NCI-H1105 (cell line): ENCODE results near the gene UBE2B.
"Not testable (repeated sequence)": the region's sequence is repeated elsewhere in the genome, so short reads cannot be mapped to it uniquely, and the experiment has no call there.

Source experiments
- DNase-seq: peaks from one replicate; lab custom pipeline; 2025; lab: John Stamatoyannopoulos, UW

The UBE2B gene

DNA sequence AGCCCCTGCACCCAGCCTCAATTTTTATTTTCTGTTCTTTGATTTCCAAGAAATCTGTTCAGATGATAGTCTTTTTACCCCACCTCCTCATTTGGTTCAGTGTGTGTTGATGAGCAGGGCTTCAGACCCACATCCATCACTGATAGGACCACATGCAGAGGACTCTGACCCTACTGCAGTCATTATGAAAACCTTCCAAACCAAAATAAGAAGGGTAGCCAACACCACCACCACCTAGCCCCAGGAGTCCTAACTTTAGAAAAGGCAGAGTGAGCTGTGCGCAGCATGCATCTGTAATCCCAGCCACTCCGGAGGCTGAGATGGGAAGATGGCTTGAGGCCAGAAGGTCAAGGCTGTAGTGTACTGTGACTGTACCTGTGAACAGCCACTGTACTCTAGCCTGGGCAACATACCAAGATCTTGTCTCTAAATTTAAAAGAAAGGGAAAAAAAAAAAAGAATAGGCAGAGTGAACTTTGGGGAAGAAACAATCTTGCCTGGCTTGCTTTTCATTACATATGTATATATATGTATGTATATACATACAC, 27.3 kb downstream of the UBE2B start:
- DNase-seq, result no peak

DNA sequence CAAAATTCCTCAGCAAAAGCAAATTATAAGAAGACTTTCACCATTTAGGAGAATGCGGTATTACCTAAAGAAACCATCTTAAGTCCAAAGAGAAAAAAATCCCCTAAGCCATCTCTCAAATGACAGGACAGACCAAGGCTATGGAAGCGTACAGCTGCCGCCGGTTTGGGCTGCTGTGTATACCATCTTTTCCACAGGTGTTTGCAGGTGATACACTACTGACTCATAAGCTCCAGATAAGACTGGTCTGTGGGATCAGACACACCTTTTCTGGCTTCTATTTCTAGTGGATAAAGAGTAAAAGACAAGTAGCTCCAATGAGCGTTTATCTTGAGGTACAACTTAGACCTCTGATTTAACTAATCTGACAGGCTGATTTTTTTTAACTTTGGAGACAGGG, 32.6 kb downstream of the UBE2B start:
- DNase-seq, result no peak

DNA sequence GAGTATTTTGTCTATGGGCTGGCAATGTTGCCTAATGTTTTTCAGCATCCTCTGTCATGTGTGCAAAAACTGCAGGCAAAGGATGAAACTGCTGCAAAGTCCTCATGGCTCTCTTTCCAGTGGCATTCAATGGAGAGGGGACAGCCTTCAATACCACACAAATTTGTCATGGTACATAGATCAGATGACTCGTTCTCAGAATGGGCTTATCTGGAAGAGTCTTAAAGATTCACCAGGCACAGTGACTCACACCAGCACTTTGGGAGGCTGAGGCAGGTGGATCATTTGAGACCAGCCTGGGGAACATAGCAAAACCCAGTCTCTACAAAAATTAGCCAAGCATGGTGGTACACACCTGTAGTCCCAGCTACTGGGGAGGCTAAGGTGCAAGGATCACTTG, 35.0 kb downstream of the UBE2B start:
- no peak for DNase-seq

DNA sequence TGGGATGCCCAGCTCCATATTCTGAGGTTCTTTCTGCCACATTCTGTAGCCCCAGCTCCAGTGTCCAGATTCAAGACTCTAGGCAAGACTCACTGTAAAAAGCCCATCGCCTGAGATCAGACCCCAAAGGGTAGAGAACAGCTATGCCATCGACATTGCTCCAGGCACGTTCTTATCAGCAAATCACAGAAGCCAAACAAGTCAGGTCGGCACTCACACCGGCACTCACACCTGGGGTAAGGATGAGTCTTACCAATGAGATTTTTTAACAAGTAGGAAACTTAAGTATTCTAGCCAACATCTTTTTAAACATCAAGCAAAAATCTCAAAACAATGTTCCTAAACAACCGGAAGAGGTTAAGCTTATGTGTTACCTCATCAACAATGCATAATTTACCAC, 38.0 kb downstream of the UBE2B start:
- DNase-seq, result no peak

DNA sequence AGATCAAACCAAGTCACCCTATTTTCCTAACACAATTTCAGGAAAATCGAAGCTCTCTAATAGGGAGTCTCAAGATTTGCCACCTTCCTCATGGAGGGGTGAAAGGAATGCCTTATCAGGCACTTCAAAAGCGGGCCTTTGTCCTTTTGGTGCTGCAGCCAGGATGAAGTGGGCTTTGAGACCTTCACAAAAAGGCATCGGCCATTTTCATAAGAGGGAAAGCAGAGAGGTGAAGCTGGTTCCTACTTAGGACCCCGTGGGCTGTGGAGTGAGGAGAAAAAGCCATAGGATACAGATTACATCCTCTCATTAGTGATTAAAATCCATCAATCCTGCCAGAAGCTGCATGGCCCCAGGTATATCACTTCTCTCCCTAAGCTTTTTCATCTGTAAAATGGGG, 39.5 kb downstream of the UBE2B start:
- no peak for DNase-seq

DNA sequence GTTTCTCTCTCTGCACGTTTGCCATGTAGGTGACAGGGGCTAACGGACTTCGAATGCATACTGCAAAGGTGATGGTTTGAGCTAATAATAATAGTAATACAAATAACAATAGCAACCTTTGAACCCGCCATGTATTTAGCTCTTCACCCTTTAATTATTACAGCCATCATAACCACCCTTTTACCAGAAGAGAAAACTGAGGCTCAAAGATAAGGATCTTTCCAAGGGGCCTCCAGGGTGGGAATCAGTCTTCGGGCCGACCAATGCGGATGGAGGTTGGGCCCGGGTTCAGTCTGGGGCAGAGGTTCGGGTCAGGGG, 39.8 kb downstream of the UBE2B start:
- no peak for DNase-seq

DNA sequence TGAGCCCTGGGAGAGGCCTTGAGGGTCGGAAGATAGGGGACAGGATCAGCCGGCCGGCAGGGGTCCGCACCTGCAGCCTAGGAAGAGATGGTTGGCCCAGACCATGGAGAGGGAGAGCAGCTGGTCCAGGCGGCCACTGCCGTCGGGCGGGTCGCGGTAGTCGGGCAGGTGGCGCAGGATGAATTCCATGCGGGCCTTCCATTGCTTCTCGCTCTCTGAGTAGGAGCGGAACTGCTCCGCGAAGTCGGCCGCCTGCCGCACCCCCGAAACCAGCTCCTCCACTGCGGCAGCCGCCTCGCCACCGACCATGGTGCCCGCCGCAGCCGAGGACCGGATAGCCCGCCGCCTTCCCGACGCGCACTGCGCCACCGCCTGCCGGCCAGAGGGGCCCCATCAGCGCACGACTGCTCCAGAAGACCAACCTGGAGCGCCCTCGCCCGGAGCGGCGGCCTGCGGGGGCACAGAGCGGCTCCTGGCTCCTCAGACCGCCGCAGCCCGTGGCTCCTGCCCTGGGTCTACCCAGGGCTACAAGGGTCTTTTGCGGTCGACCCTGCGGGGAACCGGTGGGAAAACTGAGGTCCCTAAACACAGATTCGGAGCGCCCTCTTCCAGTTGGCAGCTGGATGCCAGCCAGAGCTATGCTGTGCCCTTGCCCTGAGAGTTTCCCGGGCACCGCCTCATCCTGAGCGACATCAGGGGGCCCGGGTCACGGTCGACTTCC, 40.3 kb downstream of the UBE2B start, which contains the start of gene CDKN2AIPNL:
Gene CDKN2AIPNL, minus strand, starts transcription at position 336 of the 721 bp plus-strand sequence. Its CDS starts 27 bp downstream, at position 309.
- DNase-seq, result peak; percentile 63

DNA sequence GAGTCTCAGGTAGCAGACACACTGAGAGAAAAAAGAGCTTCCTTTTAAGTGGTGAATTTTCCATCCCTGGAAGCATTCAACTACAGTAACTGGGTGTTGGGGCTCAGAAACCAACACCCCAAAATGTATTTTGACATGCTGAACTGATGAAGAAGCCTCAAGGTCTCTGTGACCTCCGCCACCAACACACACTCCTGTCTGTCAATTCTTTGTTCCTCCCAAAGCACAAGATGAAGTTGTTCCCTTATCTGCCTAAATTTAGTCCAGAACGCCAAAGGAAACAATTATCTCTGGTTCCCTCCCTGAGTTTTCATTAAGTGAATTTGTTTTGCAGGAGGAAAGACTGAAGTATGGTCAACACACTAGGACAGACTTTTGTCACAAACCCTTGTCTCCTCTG, 41.7 kb downstream of the UBE2B start:
- no peak for DNase-seq

DNA sequence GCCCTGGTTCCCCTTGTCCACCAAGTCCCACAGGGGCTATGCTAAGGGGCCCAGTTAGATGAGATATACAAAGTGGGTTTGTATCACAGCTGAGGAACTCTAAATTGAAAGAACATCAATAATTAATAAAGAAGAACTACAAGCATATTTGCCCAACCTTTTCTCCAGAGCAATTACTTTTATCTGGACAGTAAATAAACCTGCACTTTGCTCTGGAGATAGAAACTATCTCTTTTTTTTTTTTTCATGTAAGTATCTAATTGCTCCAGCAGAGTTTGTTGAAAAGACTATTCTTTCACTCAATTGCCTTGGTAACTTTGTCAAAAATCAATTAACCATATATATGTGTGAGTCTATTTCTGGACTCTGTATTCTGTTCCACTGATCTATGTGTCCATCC, 46.3 kb downstream of the UBE2B start:
- DNase-seq, result no peak

DNA sequence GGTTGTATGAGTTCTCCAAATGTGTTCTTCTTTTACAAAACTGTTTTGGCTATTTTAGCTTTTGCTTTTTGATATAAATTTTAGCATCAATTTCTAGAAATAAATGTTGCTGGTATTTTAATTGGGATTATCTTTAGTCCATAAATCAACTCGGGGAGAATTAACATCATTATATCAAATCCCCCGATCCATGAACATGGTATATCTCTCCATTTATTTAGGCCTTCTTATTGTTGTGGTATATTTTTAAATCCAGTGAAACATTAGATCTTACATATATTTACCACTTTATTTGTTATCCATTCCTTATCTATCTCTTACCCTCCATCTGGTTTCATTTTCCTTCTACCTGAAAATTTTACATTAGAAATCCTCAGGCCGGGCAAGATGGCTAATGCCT, 47.6 kb downstream of the UBE2B start:
- no peak for DNase-seq

DNA sequence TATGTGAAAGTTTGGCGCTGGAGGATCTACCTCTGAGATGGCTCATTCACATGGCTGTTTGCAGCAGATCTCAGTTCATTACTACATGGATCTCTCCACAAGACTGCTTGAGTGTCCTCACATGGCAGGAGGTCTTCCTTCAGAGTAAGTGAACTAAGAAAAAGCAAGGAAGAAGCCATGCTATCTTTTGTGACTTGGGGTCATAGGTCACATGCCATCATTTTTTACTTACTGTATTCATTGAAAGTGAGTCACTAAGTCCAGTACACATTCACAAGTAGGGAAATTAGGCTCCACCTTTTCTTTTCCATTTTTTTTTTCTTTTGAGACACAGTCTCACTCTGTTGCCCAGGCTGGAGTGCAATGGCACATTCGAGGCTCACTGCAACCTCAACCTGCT, 49.0 kb downstream of the UBE2B start:
- DNase-seq, result no peak

DNA sequence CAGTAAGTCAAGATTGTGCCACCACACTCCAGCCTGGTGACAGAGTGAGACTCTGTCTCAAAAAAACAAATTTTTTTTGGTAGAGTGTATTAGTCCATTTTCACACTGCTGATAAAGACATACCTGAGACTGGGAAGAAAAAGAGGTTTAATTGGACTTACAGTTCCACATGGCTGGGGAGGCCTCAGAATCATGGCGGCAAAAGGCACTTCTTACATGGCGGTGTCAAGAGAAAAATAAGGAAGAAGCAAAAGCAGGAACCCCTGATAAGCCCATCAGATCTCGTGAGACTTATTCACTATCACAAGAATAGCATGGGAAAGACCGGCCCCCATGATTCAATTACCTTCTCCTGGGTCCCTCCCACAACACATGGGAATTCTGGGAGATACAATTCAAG, 49.7 kb downstream of the UBE2B start:
- DNase-seq, result not testable (repeated sequence)

DNA sequence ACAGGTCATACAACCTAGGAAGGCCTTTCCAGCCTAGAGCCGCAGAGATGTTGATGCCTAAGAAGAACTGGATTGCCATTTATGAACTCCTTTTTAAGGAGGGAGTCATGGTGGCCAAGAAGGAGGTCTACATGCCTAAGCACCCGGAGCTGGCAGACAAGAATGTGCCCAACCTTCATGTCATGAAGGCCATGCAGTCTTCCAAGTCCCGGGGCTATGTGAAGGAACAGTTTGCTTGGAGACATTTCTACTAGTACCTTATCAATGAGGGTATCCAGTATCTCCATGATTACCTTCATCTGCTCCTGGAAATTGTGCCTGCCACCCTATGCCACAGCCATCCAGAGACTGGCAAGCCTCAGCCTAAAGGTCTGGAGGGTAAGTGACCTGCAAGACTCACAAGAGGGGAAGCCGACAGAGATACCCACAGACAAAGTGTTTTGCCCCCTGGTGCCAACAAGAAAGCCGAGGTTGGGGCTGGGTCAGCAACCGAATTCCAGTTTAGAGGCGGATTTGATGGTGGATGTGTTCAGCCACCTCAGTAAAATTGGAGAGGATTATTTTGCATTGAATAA, 51.5 kb downstream of the UBE2B start:
- DNase-seq, result no peak

DNA sequence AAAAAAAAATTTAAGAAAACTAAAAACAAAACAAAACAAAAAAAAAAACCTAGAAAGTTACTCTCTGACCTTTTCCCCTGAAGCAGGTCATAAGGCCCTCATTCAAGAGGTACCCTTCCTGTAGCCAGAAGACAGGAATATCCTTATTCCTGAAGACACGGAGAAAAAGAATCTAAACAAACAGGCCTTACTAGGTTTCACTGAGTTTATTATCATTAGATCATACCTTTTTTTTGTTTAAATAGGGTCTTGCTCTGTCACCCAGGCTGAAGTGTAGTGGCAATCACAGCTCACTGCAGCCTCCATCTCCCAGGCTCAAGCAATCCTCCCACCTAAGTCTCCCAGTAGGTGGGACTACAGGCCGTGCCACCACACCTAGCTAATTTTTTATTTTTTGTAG, 52.0 kb downstream of the UBE2B start:
- DNase-seq, result no peak

DNA sequence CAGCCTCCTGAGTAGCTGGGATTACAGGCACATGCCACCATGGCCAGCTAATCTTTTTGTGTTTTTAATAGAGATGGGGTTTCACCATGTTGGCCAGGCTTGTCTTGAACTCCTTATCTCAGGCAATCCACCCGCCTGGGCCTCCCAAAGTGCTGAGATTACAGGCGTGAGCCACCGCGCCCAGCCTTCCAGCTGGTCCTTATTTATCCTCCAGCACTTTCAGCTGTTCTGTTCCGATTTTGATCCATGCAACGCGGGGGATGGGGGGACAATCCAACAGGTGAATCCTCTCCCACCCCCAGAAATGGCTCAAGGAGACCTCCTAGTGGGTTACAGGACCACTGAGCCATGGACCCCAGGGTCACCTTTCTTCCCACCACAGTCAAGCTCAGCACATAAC, 55.0 kb downstream of the UBE2B start:
- DNase-seq, result no peak

DNA sequence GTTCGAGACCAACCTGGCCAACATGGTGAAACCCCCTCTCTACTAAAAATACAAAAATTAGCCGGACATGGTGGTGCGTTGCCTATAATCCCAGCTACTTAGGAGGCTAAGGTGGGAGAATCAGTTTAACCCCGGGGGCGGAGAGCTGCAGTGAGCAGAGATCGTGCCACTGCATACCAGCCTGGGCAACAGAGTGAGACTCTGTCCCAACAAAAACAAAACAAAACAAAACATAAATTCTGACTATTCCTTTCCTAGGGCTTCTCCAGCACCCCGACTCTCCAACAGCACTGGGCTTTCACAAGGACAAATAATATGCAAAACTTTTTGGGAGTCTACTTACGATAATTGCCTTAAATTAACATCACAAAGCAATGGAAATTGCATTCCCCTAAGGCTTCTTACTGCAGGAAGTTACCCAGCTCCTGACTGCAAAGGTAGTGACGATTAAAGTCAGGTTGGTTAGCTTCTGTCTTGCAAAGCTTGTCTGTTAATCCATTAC, 56.2 kb downstream of the UBE2B start:
- DNase-seq, result no peak

DNA sequence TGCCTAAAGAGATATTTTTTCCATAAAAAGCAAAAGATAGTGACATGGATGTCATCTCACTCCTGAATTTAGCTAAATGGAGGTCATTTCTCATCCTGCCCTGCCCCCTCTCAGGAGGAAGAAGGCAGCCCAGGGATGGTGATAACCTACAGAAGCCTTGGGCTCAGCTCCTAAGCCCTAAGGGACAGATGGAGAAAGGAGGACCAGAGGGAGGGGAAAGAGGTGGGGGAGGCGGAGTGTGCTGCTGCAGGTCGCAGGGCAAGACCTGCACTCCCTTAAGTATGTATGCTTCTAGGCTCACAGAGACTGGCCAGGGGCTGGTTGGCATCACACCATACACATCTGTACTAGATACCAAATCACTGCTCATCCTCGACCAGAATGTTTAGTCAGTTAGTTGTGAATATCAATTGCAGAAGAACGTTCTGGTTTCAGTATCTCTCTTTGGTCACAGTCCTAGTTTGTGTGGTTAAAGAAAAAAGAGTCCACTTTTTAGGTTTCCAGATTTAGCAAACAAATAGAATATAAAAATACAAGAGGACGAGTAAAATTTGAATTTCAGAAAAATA, 58.7 kb downstream of the UBE2B start:
- no peak for DNase-seq

DNA sequence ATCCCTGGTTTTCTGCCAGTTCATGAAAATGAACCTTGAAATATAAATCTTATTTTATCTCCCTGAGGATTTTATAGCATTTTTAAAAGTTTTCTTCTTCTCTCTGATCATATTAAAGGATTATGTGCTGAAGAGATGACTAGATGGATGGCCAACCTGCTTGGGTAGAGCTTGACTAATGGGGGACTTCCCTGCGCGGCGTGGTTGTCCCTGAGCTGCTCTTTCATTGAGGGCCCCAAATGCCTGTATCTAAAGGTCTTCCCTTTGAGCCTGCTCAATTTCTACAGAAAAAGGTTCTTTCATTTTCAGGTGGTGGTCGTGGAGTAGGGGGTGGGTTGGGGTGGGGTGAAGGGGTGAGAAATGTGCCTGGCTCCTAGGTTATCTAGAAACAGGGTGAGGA, 60.8 kb downstream of the UBE2B start:
- no peak for DNase-seq

DNA sequence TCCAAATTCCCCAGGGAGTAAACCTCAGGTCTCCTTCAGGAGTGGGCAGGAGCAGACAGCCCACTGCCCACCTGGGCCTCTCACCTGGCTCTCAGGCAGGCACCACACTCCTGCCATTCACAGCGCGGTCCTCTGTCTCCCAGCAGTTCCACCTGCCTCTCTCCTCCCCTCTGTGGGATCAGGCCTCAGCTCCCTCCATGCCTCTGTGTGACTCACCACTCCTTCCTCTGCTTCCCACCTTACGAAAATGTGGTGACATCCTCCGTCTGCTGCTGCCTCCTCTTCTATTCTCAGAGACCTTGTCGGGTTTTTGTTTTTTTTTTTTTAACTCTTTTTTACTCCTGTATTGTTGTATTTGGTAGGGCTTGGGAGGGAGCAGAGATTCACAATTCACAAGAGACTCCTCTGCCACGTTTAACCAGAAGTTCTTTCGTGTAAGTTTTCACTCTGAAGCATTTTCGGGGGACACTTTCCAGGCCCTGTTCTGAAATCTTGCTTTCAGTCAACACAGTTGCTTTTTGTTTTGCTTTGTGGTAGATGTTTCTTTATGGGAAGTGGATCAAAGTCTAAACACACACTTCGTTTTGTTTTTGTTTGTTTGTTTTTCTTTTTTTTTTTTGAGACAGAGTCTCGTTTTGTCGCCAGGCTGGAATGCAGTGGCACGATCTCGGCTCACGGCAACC, 61.4 kb downstream of the UBE2B start:
- DNase-seq, result no peak

DNA sequence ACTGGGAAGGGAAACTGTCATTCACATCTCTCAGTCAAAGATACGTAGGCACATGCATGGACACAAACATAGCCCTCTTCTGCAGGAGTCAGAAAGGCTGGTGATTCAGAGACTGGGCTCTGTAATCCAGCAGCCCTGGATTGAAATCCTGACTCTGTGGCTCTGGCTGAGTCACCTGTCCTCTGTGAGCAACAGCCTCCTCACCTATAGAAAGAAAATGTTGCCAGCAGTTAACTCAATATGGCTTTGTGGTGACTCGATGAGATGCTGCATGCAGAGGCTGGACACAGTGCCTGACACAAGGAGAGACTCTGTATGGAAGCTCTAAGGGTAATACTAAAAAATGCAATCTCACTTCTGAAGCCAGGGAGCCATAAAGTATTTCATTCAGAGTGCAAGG, 64.2 kb downstream of the UBE2B start:
- no peak for DNase-seq

DNA sequence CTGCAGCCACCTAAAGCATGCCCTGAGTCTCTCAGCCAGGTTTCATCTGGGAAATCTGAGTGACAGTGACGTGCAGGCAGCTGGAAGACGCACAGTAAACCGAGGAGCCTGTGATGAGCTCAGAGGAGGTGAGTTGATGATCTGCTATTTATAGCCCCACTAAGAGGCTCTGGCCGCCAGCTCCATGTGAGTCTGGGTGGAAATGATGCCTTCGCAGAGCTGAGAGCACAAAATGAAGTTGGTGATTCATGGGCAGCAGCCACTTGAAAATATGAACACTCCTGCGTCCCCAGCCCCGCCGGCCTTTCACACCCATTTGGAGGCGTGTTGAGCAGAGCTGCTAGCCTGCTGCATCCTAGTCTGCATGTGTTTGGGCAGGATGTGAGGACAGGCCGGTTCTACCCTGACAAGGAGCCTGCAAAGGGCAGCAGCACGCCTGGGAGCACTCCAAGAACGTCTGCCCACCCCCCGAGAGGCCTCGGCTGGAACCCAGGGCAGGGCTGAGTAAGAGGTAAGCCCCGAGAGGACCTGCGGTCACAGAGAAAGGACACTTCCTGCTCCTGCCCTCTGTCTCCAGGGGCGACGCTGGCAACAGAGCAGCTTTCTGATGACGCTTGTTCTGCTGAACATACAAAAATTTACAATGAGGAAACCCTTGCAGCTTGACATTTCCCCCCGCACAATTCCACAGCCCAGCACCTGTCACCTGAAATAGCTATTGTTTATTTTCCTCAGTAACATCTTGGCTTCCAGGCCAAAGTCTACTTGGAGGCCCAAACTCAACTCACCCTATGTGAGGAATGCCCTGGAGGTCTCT, 65.4 kb downstream of the UBE2B start:
- DNase-seq, result no peak

DNA sequence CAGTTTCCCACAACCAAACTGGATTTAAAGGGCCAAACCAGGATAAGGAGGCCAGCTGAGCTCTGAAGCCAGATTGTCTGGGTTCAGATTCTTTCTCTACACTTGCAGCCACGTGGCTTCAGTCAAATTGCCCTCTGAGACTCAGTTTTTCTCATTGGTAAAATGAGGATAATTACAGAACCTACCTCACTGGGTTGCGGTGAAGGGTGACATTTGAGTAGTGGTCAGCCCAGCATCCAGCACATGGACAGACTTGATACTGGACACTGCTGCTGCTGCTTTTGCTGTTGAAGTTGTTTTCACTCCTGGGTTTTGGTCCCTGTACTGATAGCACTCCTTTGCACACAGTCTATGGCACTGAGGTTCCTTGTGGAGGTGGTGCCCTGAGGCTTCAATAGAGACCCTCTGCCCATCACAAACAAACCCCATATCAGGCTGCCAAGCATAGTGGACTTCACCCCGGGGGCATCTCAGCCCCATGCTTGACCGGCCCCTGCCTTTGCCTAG, 66.0 kb downstream of the UBE2B start:
- no peak for DNase-seq
